HUES64 (cell line): ENCODE measurements around the gene GLYR1.
A peak's percentile ranks its signal among the peaks of the same experiment; 100 is the strongest.

Experiments used
- H3K27ac ChIP-seq: 2 replicates; pipeline ENCODE4 v1.7.0; 2013; ENCODE audit warnings: low read depth, low read length, inconsistent platforms
- H3K27me3 ChIP-seq: 2 replicates; pipeline ENCODE4 v1.6.1; 2013; ENCODE audit warnings: mild to moderate bottlenecking, low read length; ENCODE audit not compliant: insufficient read depth
- H3K36me3 ChIP-seq: 2 replicates; pipeline ENCODE4 v1.6.1; 2013; ENCODE audit warnings: mild to moderate bottlenecking, low read length; ENCODE audit not compliant: insufficient read depth
- H3K4me1 ChIP-seq: 2 replicates; pipeline ENCODE4 v1.6.1; 2013; ENCODE audit warnings: mild to moderate bottlenecking, low read length, moderate library complexity; ENCODE audit not compliant: insufficient read depth
- H3K4me3 ChIP-seq: 2 replicates; pipeline ENCODE4 v1.5.1; 2013; ENCODE audit warnings: mild to moderate bottlenecking, low read length, moderate library complexity
- H3K9ac ChIP-seq: 2 replicates; pipeline ENCODE4 v1.6.1; 2013; ENCODE audit warnings: mild to moderate bottlenecking, low read depth, low read length
- H3K9me3 ChIP-seq: 2 replicates; pipeline ENCODE4 v1.6.1; 2013; ENCODE audit warnings: low read depth, low read length; ENCODE audit not compliant: insufficient read depth
- WGBS: fragments of 150-250, 120-280 bp; methylation state at CpG from one replicate; pipeline ENCODE4 v1.1.7; 2013; ENCODE audit warnings: missing lambda C conversion rate; 5-methylcytosine and 5-hydroxymethylcytosine counted together

The GLYR1 gene

DNA sequence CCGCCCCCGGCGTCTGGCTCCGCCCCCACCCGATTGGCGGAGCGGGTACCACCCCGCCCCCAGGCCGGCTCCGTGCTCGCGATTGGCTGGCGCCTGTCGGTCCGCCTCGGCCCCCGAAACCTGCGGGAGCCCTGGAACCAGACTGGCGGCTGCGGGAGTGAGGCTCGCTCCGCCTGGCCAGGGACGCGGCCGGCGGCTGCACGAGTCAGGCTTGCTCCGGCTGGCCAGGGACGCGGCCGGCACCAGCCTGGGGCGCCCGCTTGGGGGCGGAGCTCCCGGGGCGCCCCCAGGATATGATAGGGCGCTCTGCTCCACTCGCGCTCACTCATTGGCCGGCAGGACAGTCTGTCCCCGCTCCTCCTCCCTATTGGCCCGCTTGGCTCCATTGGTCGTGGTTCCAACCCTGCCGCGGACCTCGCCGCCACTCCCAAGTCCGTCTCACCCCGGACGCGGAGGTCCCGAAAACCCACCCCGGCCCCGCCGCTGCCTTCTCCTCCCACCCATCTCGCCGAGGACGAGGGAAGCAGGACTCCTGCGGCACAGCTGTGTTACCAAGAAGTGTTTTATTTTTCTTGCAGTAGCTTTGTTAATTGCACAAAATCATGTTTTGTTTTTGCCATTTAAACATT is 44.3 kb downstream of the GLYR1 start:
- H3K4me3 ChIP-seq = peak overlapping the region; percentile 66
- H3K9ac ChIP-seq = peak overlapping the region; percentile 92
- H3K9me3 ChIP-seq = no peaks in the 10 kb centered on the region
- H3K4me1 ChIP-seq = peaks cover 11% of the 10 kb centered on the region; the same call in 1 of the 2 replicates
- no peaks in the 10 kb centered on the region for H3K27me3 ChIP-seq
- peak overlapping the region; percentile 98 for H3K27ac ChIP-seq
- peaks cover 49% of the 10 kb centered on the region for H3K36me3 ChIP-seq
- under 1% methylated on average over 58 of the region's 59 CpGs for WGBS

DNA sequence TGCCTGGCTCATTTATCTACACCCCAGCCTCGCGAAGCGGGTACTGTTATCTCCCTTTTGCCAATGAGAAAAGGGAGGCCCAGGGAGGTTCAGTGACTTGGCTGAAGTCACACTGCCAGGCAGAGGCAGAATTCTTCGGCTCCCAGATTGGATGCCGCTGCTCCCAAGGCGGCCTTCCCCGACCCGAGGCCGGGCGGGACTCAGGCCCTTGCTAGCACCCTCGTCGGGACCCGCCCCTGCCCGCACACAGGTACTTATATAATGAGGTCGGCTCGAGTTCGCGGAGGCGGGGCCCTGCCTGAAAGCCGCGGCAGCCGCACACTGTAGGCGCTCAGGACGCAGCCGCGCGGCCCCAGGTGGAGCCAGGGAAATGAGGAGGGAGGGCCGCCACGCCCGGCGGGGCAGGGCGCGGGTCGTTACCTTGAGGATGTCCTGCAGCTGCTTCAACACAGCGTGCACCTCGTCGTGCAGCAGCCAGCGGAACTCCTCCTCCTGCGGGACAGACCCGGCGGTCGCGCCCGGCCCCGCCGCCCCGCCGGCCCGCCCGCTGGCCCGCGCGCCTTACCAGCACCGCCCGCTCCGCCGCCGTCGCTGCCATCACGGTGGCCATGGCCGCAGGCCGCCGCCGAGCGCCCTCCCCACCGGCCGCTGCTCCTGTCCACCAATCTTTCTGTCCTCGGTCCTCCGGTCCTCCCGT is 45.0 kb downstream of the GLYR1 start, which contains the start of gene ROGDI:
Gene ROGDI (minus strand): TSS at position 672 of the 697 bp plus-strand sequence. CDS start 62 bp downstream, at position 610.
- Histone ChIP-seq H3K9ac (peak within 1 kb of the TSS; percentile 92), H3K9me3 (no peaks in the 10 kb centered on the region), H3K4me3 (peak within 1 kb of the TSS; percentile 66), H3K27ac (peak within 1 kb of the TSS; percentile 98), H3K27me3 (no peaks in the 10 kb centered on the region), H3K36me3 (peaks cover 46% of the 10 kb centered on the region), H3K4me1 (peaks cover 11% of the 10 kb centered on the region; the same call in 1 of the 2 replicates)
- WGBS = under 1% methylated on average over 70 of the region's 70 CpGs

DNA sequence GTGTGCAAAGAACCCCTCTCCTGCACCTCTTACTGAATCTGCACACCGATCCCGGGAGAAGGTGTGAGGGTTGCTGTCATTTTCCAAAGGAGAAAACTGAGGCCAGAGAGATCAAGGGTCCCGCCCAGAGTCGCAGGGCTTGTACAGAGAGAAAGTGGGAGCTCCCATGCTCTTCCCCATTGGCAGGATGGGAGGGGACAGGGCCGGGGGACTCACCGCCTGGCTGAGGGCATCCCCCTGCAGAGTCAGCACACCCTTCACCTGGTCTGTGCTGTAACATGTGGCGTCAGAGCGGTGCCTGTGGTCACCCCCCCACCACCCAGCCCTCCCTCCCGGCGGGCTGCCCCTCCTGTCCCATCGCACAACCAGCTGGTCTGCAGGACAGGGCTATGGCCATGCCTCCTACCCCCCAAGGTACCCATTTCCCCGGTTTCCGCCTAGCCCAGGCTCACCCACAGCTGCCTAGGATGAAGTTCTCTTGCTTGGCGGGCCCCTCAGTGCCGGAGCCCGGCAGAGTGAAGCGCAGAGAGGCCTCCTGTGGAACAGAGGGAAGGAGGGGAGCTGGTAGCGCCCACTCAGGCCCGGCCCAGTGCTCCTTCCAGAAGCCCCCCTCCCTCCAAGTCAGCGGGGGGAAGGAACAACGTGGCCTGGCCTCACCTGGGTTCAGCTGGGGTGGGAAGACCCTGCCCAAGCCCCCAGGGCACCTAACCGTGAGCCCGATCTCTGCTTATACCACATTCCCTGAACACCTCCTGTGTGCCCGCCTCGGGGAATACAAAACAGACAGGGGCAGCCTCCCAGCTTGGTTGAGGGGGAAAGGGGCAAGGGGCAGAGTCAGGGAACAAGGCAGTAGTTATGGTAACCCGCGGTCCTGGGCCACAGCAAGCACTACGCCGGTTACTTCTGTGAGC is 45.8 kb downstream of the GLYR1 start:
- peaks cover 44% of the 10 kb centered on the region for H3K36me3 ChIP-seq
- peak overlapping the region; percentile 98; the same call in 1 of the 2 replicates for H3K27ac ChIP-seq
- no peaks in the 10 kb centered on the region for H3K27me3 ChIP-seq
- WGBS = 48% methylated on average over 28 of the region's 29 CpGs
- H3K4me1 ChIP-seq = peaks cover 11% of the 10 kb centered on the region; the same call in 1 of the 2 replicates
- peak overlapping the region; percentile 92 for H3K9ac ChIP-seq
- H3K4me3 ChIP-seq = peak overlapping the region; percentile 66
- no peaks in the 10 kb centered on the region for H3K9me3 ChIP-seq

DNA sequence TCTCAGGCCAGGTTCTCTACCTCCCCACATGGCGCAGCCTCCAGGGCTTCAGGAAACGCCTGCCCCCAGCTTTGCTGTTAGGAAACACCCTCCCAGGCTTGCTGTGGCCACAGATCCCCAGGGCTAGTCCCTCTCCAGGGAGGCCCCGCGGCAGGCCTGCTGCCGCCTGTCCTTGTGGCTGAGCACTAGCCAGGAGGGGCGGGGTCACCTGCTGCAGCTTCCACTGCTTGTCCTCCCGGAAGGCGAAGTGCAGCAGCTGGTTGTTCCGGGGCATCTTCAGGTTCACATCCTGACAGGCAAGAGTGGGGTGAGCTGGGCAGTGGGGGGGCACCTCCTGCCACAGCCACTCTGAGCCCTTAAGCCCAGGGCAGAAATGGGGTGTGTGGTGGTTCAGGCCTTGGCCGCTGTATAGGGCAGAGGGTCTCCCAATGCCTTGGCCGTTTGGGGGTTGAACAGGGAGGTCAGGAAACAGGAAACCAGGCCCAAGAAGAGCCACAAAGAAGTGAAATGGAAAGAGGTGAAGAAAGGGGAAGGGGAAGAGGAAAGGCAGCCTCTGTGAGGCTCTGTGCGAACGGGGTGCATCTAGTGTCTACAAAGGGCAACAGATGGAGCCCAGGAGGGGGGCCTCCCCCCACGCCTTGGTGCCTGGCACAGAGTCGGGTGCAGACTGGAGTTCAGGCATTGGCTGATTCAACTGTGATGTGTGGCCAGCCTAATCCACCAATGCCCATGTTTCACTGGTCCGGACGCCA is 46.6 kb downstream of the GLYR1 start:
- no peak overlapping the region for H3K27ac ChIP-seq
- 92% methylated on average over 17 of the region's 17 CpGs for WGBS
- peaks cover 39% of the 10 kb centered on the region for H3K36me3 ChIP-seq
- H3K4me3 ChIP-seq = no peak overlapping the region
- peaks cover 11% of the 10 kb centered on the region; the same call in 1 of the 2 replicates for H3K4me1 ChIP-seq
- H3K9me3 ChIP-seq = no peaks in the 10 kb centered on the region
- no peak overlapping the region for H3K9ac ChIP-seq
- no peaks in the 10 kb centered on the region for H3K27me3 ChIP-seq

DNA sequence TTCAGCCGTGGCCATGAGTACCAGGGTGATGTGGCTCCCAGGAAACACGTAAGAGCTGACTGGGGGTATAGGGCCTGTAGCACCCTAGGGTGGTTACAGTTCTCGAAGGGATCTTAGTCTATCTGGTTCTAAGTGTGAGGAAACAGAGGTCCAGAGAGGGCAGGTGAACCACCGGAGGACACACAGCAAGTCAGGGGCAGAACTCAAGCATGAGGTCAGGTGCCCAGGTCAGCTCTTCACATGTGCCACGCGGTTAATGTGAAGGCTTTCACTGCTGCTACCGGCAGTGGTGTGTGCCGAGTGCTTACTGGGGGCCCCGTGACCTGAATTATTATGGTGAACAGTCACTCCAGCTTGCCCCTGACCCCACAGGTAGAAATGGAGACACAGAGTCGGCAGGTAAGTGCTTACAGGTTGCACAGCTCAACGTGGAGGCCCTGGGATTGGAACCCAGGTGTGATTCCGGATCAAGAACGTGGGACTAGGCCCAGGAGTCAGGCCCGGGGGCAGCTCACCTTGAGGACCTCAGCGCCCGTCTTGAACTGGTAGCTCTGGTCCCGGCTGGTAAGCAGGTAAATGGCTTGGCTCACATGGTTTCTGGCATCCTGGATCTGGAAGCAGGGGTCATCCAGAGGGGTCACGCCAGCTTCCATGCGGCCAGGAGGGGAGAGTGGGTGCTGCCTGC is 47.8 kb downstream of the GLYR1 start:
- Histone ChIP-seq H3K36me3 (peaks cover 27% of the 10 kb centered on the region), H3K9ac (no peak overlapping the region), H3K4me1 (peaks cover 11% of the 10 kb centered on the region; the same call in 1 of the 2 replicates), H3K27me3 (no peaks in the 10 kb centered on the region), H3K27ac (no peak overlapping the region), H3K4me3 (no peak overlapping the region), H3K9me3 (no peaks in the 10 kb centered on the region)
- 95% methylated on average over 19 of the region's 19 CpGs for WGBS

DNA sequence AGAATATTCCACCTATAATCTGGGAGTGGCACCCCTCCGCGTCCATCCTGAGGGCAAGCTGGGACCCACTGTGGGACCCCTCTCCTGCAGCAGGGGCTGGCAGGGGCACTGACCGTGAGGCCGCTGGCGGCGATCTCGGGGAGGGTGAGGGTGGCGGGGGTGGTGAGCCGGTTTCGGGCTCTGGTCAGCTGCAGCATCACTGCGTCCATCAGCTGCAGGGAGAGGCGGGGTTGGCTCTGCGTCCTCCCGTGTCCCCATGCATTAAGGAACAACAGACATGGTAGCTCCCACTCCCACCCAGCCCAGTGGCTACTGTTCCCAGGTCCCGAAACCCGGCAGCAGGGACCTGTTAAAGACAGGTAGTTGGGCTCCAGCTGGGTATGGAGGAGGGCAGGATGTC is 48.6 kb downstream of the GLYR1 start:
- peaks cover 7% of the 10 kb centered on the region; the same call in 1 of the 2 replicates for H3K4me1 ChIP-seq
- no peaks in the 10 kb centered on the region for H3K27me3 ChIP-seq
- H3K4me3 ChIP-seq = no peak overlapping the region
- no peak overlapping the region for H3K27ac ChIP-seq
- no peak overlapping the region for H3K9ac ChIP-seq
- peaks cover 24% of the 10 kb centered on the region for H3K36me3 ChIP-seq
- no peaks in the 10 kb centered on the region for H3K9me3 ChIP-seq
- 93% methylated on average over 16 of the region's 16 CpGs for WGBS

DNA sequence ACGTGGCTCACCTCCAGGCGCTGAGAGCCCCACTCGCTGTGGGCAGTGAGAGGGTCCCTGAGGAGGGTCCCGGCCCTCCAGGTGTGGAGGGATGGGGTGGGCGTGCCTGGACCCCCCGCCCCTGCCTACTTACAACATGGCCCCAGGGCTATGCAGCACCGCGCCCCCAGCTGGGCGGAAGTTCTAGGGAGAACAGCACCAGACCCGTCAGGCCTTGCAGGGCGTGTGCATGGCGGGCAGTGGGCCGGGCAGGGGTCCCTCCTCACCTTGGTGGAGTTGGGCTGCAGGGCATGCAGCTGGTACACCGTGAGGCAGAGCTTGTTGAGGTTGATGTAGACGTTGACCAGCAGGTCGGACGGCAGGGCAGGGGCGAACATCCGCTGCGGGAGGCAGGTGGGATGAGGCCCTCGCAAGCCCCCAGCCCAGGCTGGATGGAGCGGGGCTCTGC is 49.3 kb downstream of the GLYR1 start:
- 95% methylated on average over 22 of the region's 22 CpGs for whole genome bisulfite sequencing
- Histone ChIP-seq H3K9me3 (no peaks in the 10 kb centered on the region), H3K36me3 (peaks cover 24% of the 10 kb centered on the region), H3K9ac (no peak overlapping the region), H3K27me3 (no peaks in the 10 kb centered on the region), H3K4me1 (0 out of 2 replicates have a peak, but pooled peaks cover 4% of the 10 kb centered on the region), H3K4me3 (no peak overlapping the region), H3K27ac (no peak overlapping the region)

DNA sequence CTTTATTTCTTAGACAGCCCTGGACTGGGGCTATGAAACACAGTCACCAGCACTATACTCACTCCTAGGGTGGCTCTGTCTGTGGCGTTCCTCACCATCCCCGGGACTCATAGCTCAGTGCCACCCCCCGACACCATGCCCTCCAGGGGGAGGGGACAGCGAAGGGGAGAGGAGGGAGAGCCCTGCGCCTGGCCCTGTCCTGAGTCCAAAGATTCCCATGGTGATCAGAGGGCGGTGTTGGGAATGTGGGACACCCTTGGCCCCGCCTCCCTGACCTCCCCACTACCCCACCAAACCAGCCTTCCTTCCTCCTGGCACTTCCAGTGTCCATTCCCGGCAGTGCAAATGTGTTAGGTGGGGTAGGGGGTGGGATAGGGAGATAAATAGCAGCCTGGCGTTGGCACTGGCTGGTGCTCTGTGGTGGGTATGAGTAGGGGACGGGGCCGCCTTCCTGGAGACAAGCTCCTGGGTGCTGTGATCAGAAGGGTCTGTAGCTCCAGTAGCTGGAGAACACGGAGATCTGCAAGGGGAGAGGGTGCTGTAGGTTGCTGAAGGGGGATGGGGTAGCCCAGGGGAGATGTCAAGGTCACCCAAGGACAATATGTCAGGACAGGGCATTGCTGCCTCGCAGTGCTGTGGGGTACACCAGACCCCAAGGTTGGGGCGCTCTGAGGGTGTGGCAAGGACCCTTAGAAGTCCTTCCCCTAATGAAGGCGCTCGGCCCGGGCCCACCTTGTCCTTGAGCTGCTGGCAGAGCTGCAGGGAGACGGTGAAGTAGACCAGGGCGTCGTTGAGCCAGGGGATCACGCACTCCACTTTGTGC is 49.9 kb downstream of the GLYR1 start:
- no peak overlapping the region for H3K9ac ChIP-seq
- H3K27ac ChIP-seq = no peak overlapping the region
- H3K9me3 ChIP-seq = no peaks in the 10 kb centered on the region
- 0 out of 2 replicates have a peak, but pooled peaks cover 4% of the 10 kb centered on the region for H3K4me1 ChIP-seq
- no peak overlapping the region for H3K4me3 ChIP-seq
- no peaks in the 10 kb centered on the region for H3K27me3 ChIP-seq
- 91% methylated on average over 19 of the region's 21 CpGs for WGBS
- H3K36me3 ChIP-seq = peaks cover 24% of the 10 kb centered on the region

DNA sequence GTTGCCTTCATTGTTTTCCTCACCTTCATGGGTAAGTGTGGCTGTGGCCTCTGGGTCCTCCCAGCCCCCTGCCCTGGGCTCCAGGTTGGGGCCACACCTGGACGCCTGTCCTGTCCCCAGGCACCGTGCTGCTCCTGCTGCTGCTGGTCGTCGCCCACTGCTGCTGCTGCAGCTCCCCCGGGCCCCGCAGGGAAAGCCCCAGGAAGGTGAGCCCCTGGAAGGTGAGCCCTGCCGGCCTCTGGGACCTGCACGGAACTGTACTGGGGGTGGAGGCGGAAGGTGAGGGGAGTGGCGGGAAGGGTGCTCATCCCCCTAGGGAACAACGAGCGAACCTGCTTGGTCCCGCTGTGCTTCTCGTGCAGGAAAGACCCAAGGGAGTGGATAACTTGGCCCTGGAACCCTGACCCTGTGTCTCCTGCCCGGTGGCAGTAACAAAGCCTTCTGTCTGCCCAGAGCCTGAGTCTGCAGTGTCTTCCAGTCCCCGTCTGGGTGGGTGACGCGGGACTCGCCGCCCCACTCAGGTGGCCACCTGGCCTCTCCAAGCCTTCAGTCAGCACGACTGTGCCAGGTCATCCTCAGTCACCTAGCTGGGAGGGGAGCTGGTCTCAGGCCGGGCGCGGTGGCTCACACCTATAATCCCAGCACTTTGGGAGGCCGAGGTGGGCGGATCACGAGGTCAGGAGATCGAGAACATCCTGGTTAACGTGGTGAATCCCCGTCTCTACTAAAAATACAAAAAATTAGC is 51.1 kb downstream of the GLYR1 start:
- no peak overlapping the region for H3K9ac ChIP-seq
- H3K9me3 ChIP-seq = no peaks in the 10 kb centered on the region
- no peak overlapping the region for H3K27ac ChIP-seq
- H3K4me3 ChIP-seq = no peak overlapping the region
- no peaks in the 10 kb centered on the region for H3K27me3 ChIP-seq
- peaks cover 24% of the 10 kb centered on the region for H3K36me3 ChIP-seq
- 91% methylated on average over 30 of the region's 30 CpGs for WGBS
- no peaks in the 10 kb centered on the region for H3K4me1 ChIP-seq
